HG02943 (cell line): ENCODE measurements around the gene PPP1R12C.

Source experiments
- ATAC-seq: cut with Tn5 transposase; IDR thresholded peaks from one replicate; pipeline ENCODE4 v1.9.1; 2021; ENCODE audit warnings: mild to moderate bottlenecking, low read depth, moderate library complexity; ENCODE audit not compliant: unreplicated experiment

The PPP1R12C gene

DNA sequence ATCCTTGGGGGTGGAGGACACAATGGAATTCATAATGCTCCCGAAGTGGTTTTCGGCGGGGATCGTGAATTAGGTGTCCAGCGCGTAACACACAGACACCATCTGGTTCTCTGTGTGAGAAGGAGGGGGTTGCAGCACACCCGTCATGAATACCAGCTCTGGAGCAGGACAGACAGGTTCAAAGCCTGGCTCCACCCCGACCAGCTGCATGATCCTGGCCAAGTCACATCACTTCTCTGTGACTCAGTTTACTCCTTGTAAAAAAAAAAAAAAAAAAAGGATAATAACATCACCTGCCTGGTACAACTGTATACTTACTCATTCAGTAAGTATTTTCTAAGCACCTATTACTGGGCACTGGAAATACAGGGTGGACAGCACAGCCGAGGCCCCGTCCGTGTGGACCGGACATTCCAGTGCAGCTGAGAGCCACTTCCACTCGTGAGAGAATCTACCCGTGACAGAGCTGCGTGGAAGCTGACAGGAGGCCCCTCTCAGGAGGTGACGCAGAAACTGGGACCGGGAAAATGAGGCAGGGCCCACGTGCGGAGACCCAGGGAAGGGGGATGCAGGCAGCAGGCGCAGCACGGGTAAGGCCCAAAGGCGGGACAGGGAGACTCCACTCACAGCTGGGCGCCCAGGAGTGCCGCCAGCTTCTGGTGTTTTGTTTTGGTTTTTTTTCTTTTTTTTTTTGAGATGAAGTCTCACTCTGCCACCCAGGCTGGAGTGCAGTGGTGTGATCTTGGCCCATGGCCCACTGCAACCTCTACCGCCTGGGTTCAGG, 66.5 kb downstream of the PPP1R12C start:
- ATAC-seq = no peak

GRCh38 chr19:55048446-55048845, 69.0 kb downstream of the PPP1R12C start:
- ATAC-seq = no peak

GRCh38 chr19:55047951-55048350, 69.5 kb downstream of the PPP1R12C start:
- no peak for ATAC-seq

DNA sequence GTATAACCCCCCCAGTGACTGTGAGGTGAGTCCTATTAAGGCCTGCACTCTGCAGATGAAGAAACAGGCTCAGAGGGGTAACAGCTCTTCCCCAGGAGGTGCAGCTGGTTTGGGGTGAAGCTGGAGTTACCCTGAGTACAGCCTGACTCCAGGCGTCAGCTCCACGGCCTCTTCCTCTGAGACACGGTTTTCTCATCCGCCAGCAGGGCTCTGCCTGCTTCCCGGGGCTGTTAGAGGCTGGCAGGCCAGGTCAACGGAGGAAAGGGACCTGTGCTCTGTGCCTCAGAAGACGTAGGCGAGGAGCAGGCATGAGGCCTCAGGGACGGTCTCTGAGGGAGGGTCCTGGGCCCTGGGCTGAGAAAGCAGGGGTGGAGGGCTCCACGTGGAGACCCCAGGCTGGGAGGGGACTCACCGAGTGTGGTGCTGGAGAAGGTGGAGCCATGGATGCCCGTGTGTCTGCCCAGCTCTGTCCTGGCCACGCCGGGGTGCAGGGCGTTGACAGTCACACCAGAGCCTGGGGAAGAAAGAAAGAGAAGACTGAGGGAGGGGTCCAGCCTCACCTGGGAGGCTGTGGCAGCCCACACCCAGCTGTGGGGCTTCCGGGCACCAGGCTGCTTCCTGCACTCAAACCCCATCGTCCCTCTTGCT, 70.3 kb downstream of the PPP1R12C start:
- no peak for ATAC-seq

GRCh38 chr19:55044771-55045716, 72.4 kb downstream of the PPP1R12C start:
- ATAC-seq = no peak

DNA sequence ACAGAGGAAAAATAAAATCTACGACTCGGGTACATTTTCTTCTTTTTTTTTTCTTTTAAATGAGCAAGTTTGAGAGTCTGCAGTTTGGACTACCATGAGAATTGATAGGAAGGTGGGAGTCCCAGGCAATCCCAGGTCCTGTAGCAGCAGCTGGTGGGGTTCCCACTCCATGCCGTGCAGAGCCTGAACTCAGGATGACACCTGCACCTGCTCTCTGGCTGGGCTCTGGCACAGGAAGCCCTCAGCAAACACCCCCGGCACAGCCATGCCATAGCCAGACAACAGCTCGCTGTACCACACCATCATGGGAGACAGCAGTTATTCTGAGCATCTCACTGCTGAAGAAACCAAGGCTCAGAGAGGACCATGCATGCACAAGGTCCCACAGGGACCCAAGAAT, 73.2 kb downstream of the PPP1R12C start:
- no peak for ATAC-seq

DNA sequence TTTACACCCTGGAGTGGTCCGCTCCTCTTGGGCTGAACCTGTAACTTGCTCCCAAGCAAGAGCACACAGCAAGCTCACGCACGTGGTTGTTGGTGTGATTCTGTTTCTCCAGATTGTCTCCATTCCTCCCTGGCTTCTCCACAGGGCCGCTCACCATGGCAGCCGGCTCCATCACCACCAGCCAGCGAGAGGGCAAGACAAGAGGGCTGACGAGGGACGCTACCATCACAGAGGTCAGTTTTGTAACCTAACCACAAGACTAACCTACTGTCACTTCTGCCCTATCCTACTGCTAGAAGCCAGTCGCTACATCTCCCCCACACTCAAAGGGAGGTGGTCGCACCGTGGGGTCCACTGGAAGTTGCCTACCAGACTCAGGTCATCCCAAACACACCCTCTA, 74.7 kb downstream of the PPP1R12C start:
- no peak for ATAC-seq

DNA sequence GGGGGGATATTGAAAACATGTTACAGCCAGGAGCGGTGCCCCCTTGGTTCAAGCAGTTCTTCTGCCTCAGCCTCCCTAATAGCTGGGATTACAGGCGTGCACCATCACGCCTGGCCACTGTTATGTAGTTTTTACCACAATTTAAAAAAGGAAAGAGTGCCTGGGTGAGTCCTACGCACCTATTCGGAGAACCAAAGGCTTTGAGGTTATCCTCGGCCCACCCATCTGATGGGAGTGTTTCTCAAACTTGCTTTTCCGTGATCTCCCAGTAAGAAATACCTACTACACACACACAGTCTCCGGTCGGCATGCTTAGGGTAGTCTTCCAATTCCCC, 75.1 kb downstream of the PPP1R12C start:
- ATAC-seq = no peak

- no peak for ATAC-seq
These were observed 75.7 kb downstream of the PPP1R12C start for GRCh38 chr19:55041627-55042343.

GRCh38 chr19:55041244-55041626, 76.2 kb downstream of the PPP1R12C start:
- no peak for ATAC-seq
